Choroid plexus epithelial cell (primary cell): ENCODE measurements around the gene CFAP119.

Experiments
- DNase-seq: peaks from one replicate; pipeline ENCODE4 v3.0.0-alpha.2; 2010; ENCODE audit warnings: low read depth
- H3K4me3 ChIP-seq: 2 replicates; pipeline ENCODE4 v1.5.1; 2011; ENCODE audit warnings: low read depth, mild to moderate bottlenecking, control low read depth, low read length, moderate library complexity
- CTCF ChIP-seq: conservative IDR thresholded peaks from 2 replicates; pipeline ENCODE4 v1.5.1; 2011; ENCODE audit warnings: low read depth, mild to moderate bottlenecking, control low read depth, inconsistent platforms, low read length, moderate library complexity

The CFAP119 gene

GRCh38 chr16:30745082-30745481 lies 16.8 kb downstream of the CFAP119 start:
- TF ChIP-seq CTCF: no peak
- no peak overlapping the region for H3K4me3 ChIP-seq
- no peak for DNase-seq

GRCh38 chr16:30744183-30744582 lies 17.7 kb downstream of the CFAP119 start:
- DNase-seq: no peak
- H3K4me3 ChIP-seq: no peak overlapping the region
- no peak for TF ChIP-seq CTCF

GRCh38 chr16:30743716-30744115 lies 18.1 kb downstream of the CFAP119 start:
- no peak for TF ChIP-seq CTCF
- H3K4me3 ChIP-seq: no peak overlapping the region

GRCh38 chr16:30741461-30741914 lies 20.4 kb downstream of the CFAP119 start:
- DNase-seq: peak; percentile 92
- H3K4me3 ChIP-seq: no peak overlapping the region
- TF ChIP-seq CTCF: no peak

More at GRCh38 chr16:30743716-30744115, 18.1 kb downstream of the CFAP119 start:
- DNase-seq: no peak

GRCh38 chr16:30740364-30741251 lies 21.3 kb downstream of the CFAP119 start:
- no peak for TF ChIP-seq CTCF
- DNase-seq: peak; percentile 86
- no peak overlapping the region for H3K4me3 ChIP-seq

- H3K4me3 ChIP-seq: no peak overlapping the region
- DNase-seq: no peak
- no peak for TF ChIP-seq CTCF
Measured at GRCh38 chr16:30738984-30739951, 22.6 kb downstream of the CFAP119 start.
